PFSK-1 (cell line): ENCODE data around the gene PHB1.

Source experiments
- FOXP2 ChIP-seq: optimal IDR thresholded peaks from 2 replicates; pipeline ENCODE3; 2011; ENCODE audit warnings: borderline replicate concordance, control low read depth, inconsistent platforms; ENCODE audit not compliant: insufficient read depth; ENCODE audit errors: extremely low read length, extremely low read depth
- TAF1 ChIP-seq: IDR thresholded peaks from 2 replicates; pipeline ENCODE4 v1.6.1; 2012; ENCODE audit warnings: low read length, control low read depth, borderline replicate concordance; ENCODE audit not compliant: insufficient read depth

GRCh38 chr17:49440581-49440980, 25.9 kb upstream of the PHB1 start:
- no peak for TF ChIP-seq TAF1
- no peak for TF ChIP-seq FOXP2
